Neural progenitor cell (in vitro differentiated cells): Measurements from ENCODE around the gene CDCP1.

Source experiments
- EZH2 ChIP-seq: fragments of 200-600 bp; sonication (generic); IDR thresholded peaks from 2 replicates; pipeline ENCODE4 v1.6.1; 2017; ENCODE audit warnings: antibody characterized with exemption, mild to moderate bottlenecking, moderate library complexity
- EZH2phosphoT487 ChIP-seq: fragments of 200-600 bp; sonication (generic); IDR thresholded peaks from 2 replicates; pipeline ENCODE4 v1.6.1; 2017; ENCODE audit warnings: antibody characterized with exemption
- TF ChIP-seq, protein P1 (sequence below): fragments of 200-600 bp; sonication (generic); IDR thresholded peaks from 2 replicates; pipeline ENCODE4 v1.5.1; 2017; ENCODE audit warnings: antibody characterized with exemption, mild to moderate bottlenecking

DNA sequence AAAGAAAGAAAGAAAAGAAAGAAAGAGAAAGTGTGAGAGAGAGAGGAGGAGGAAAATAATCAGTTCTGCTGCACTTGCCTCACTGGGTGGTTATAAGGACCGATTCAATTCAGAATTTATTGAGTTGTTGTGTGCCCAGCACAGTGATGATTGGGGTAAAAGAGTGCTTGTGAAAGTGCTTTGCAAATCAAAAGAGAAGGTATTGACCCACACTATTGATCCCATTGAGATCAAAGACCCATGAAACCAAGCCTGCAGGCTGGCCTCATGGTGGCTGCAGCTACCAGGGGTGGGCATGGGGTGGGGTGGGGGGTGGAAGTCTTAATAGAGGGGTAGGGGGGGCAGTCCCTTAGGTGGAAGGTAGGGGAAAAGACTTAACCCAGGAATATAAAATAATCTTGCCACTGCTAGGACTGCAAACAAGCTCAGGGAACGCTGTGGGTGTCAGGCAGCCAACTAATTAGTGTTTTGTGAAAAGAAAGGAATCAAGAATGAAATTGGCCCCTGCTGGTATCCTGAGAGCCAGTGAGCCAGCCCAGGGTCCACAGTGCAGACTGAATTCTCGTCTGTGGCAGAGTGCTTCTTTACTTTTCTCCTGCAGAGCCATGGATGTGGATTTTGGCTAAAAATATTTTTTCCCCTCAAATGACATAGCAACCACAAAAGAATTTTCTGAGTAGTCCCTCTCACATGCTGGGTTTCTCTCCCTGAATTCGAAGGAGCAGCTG lies 85.8 kb downstream of the CDCP1 start:
- TF ChIP-seq, protein P1, sequence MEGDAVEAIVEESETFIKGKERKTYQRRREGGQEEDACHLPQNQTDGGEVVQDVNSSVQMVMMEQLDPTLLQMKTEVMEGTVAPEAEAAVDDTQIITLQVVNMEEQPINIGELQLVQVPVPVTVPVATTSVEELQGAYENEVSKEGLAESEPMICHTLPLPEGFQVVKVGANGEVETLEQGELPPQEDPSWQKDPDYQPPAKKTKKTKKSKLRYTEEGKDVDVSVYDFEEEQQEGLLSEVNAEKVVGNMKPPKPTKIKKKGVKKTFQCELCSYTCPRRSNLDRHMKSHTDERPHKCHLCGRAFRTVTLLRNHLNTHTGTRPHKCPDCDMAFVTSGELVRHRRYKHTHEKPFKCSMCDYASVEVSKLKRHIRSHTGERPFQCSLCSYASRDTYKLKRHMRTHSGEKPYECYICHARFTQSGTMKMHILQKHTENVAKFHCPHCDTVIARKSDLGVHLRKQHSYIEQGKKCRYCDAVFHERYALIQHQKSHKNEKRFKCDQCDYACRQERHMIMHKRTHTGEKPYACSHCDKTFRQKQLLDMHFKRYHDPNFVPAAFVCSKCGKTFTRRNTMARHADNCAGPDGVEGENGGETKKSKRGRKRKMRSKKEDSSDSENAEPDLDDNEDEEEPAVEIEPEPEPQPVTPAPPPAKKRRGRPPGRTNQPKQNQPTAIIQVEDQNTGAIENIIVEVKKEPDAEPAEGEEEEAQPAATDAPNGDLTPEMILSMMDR = no peak
- TF ChIP-seq EZH2 (no peak), EZH2phosphoT487 (no peak)
